H9 (cell line): ENCODE results near the gene TEX51. TPM values are rescaled to one million over a fixed set of nuclear protein-coding genes. Genes with fewer than 3 reads are reported as not detected.

Experiments
- DNase-seq: peaks from one replicate; pipeline ENCODE4 v3.0.0-alpha.2; 2017
- H2AFZ ChIP-seq: one replicate; pipeline ENCODE4 v1.6.1; 2013; ENCODE audit warnings: mild to moderate bottlenecking, low read length, control low read depth, moderate library complexity
- H2AK5ac ChIP-seq: 2 replicates; pipeline ENCODE4 v1.6.1; 2013; ENCODE audit warnings: low read length, control low read depth, mixed read lengths; ENCODE audit not compliant: insufficient read length
- H2BK120ac ChIP-seq: one replicate; pipeline ENCODE4 v1.6.1; 2013; ENCODE audit warnings: low read depth, mild to moderate bottlenecking, low read length, control low read depth, inconsistent platforms; ENCODE audit not compliant: poor library complexity, severe bottlenecking
- H2BK12ac ChIP-seq: 2 replicates; pipeline ENCODE4 v1.6.1; 2013; ENCODE audit warnings: low read length, control low read depth, mixed read lengths, low read depth; ENCODE audit not compliant: insufficient read length
- H2BK15ac ChIP-seq: 2 replicates; pipeline ENCODE4 v1.6.1; 2013; ENCODE audit warnings: low read depth, low read length, control low read depth
- H2BK20ac ChIP-seq: one replicate; pipeline ENCODE4 v1.6.1; 2013; ENCODE audit warnings: low read depth, mild to moderate bottlenecking, low read length, control low read depth, inconsistent platforms; ENCODE audit not compliant: poor library complexity, severe bottlenecking
- H2BK5ac ChIP-seq: 2 replicates; pipeline ENCODE4 v1.6.1; 2013; ENCODE audit warnings: low read length, control low read depth, mixed read lengths; ENCODE audit not compliant: insufficient read length
- H3K14ac ChIP-seq: 2 replicates; pipeline ENCODE4 v1.6.1; 2013; ENCODE audit warnings: low read length, control low read depth; ENCODE audit not compliant: insufficient read depth
- H3K18ac ChIP-seq: 2 replicates; pipeline ENCODE4 v1.6.1; 2013; ENCODE audit warnings: low read depth, mild to moderate bottlenecking, mixed read lengths, low read length, control low read depth; ENCODE audit not compliant: insufficient read length
- H3K23ac ChIP-seq: 2 replicates; pipeline ENCODE4 v1.6.1; 2013; ENCODE audit warnings: low read length, control low read depth, mixed read lengths, low read depth; ENCODE audit not compliant: insufficient read length
- H3K23me2 ChIP-seq: 2 replicates; pipeline ENCODE4 v1.6.1; 2013; ENCODE audit warnings: low read depth, mild to moderate bottlenecking, mixed read lengths, low read length, control low read depth; ENCODE audit not compliant: insufficient read length, poor library complexity, severe bottlenecking
- H3K27ac ChIP-seq: 2 replicates; pipeline ENCODE4 v1.5.1; 2013; ENCODE audit warnings: low read length, control low read depth, mixed read lengths, low read depth; ENCODE audit not compliant: insufficient read length
- H3K27me3 ChIP-seq: 2 replicates; pipeline ENCODE4 v1.6.1; 2013; ENCODE audit warnings: low read length, control low read depth, inconsistent platforms; ENCODE audit not compliant: insufficient read depth
- H3K4ac ChIP-seq: 2 replicates; pipeline ENCODE4 v1.6.1; 2013; ENCODE audit warnings: low read depth, mild to moderate bottlenecking, control low read depth, inconsistent platforms, low read length, moderate library complexity
- H3K4me1 ChIP-seq: 2 replicates; pipeline ENCODE4 v1.6.1; 2013; ENCODE audit warnings: low read length, control low read depth, inconsistent platforms; ENCODE audit not compliant: insufficient read depth
- H3K4me2 ChIP-seq: 2 replicates; pipeline ENCODE4 v1.6.1; 2013; ENCODE audit warnings: low read length, control low read depth, mixed read lengths; ENCODE audit not compliant: insufficient read length, insufficient read depth
- H3K56ac ChIP-seq: 2 replicates; pipeline ENCODE4 v1.6.1; 2013; ENCODE audit warnings: low read depth, mild to moderate bottlenecking, mixed read lengths, low read length, control low read depth; ENCODE audit not compliant: insufficient read length
- H3K79me1 ChIP-seq: 2 replicates; pipeline ENCODE4 v1.6.1; 2013; ENCODE audit warnings: low read depth, mild to moderate bottlenecking, moderate library complexity, low read length, control low read depth, inconsistent platforms; ENCODE audit not compliant: insufficient read depth, poor library complexity, severe bottlenecking
- H3K79me2 ChIP-seq: 2 replicates; pipeline ENCODE4 v1.6.1; 2013; ENCODE audit warnings: low read length, control low read depth, inconsistent platforms; ENCODE audit not compliant: insufficient read depth
- H3K9ac ChIP-seq: 2 replicates; pipeline ENCODE4 v1.6.1; 2013; ENCODE audit warnings: low read length, control low read depth, mixed read lengths; ENCODE audit not compliant: insufficient read length; ENCODE audit errors: extremely low read depth
- H3K9me3 ChIP-seq: one replicate; pipeline ENCODE4 v1.6.1; 2013; ENCODE audit warnings: low read depth, low read length, inconsistent platforms; ENCODE audit not compliant: control insufficient read depth
- H3T11ph ChIP-seq: one replicate; pipeline ENCODE4 v1.6.1; 2013; ENCODE audit warnings: mild to moderate bottlenecking, low read length, control low read depth, inconsistent platforms
- H4K20me1 ChIP-seq: one replicate; pipeline ENCODE4 v1.6.1; 2013; ENCODE audit not compliant: control insufficient read depth, insufficient read length, insufficient read depth
- H4K5ac ChIP-seq: 2 replicates; pipeline ENCODE4 v1.6.1; 2013; ENCODE audit warnings: low read depth, mild to moderate bottlenecking, mixed read lengths, low read length, control low read depth; ENCODE audit not compliant: insufficient read length
- H4K8ac ChIP-seq: replicated peaks from 2 replicates; pipeline ENCODE4 v1.6.1; 2013; ENCODE audit warnings: low read length, control low read depth, mixed read lengths, low read depth; ENCODE audit not compliant: insufficient read length
- H4K91ac ChIP-seq: 2 replicates; pipeline ENCODE4 v1.6.1; 2013; ENCODE audit warnings: low read depth, mild to moderate bottlenecking, moderate library complexity, mixed read lengths, low read length, control low read depth; ENCODE audit not compliant: insufficient read length
- H3K27ac Mint-ChIP-seq, 3 experiments: 2 replicates in 2 of 3; 3 replicates in 1 of 3; pipeline ENCODE4 v1.8.0; 2020 to 2021; ENCODE audit warnings: mixed read lengths in 3 of 3, mild to moderate bottlenecking in 1 of 3, moderate library complexity in 1 of 3
- H3K27me3 Mint-ChIP-seq: 2 replicates; pipeline ENCODE4 v1.8.0; 2021; ENCODE audit warnings: low read depth, mild to moderate bottlenecking, moderate library complexity, mixed read lengths
- H3K36me3 Mint-ChIP-seq, 3 experiments: 2 replicates in 2 of 3; 3 replicates in 1 of 3; pipeline ENCODE4 v1.8.0; 2020 to 2021; ENCODE audit warnings: low read depth in 3 of 3, mixed read lengths in 3 of 3; ENCODE audit not compliant: insufficient read depth in 1 of 3
- H3K4me1 Mint-ChIP-seq, 2 experiments: 2 replicates each; pipeline ENCODE4 v1.8.0; 2020; ENCODE audit warnings: mixed read lengths in 2 of 2
- H3K4me3 Mint-ChIP-seq, 2 experiments: 2 replicates in 1 of 2; 3 replicates in 1 of 2; pipeline ENCODE4 v1.8.0; 2020 to 2021; ENCODE audit warnings: mild to moderate bottlenecking in 2 of 2, mixed read lengths in 2 of 2, moderate library complexity in 1 of 2
- H3K9me3 Mint-ChIP-seq, 2 experiments: 2 replicates in 1 of 2; 3 replicates in 1 of 2; pipeline ENCODE4 v1.8.0; 2020; ENCODE audit warnings: mild to moderate bottlenecking in 2 of 2, mixed read lengths in 2 of 2, moderate library complexity in 1 of 2
- WGBS: extraction: QIAGEN DNeasy Blood & Tissue Kit; methylation state at CpG from one replicate; pipeline ENCODE4 v1.1.7; 2013; ENCODE audit warnings: missing lambda C conversion rate, low lambda C conversion rate, mixed read lengths; ENCODE audit not compliant: insufficient read length; ENCODE audit errors: extremely low coverage; 5-methylcytosine and 5-hydroxymethylcytosine counted together
- total RNA-seq: library from RNA; stranded (reverse); gene quantifications from 2 replicates; pipeline ENCODE4 v1.2.1, GENCODE V29; 2021
- TF ChIP-seq, protein P1 (sequence below): fragments of 200-600 bp; sonication (generic); conservative IDR thresholded peaks from 3 replicates; pipeline ENCODE4 v1.8.0; 2021; ENCODE audit warnings: antibody characterized with exemption, mild to moderate bottlenecking

The TEX51 gene
- total RNA-seq, 1 experiment from 2014 or later = not detected

GRCh38 chr2:126905991-126906390 is 7.3 kb downstream of the TEX51 start:
- H3K18ac ChIP-seq = no peak overlapping the region
- H3K9ac ChIP-seq = no peak overlapping the region
- peaks cover 17 to 22% of the 10 kb centered on the region in 2 experiments for H3K9me3 Mint-ChIP-seq
- H4K20me1 ChIP-seq = no peaks in the 10 kb centered on the region
- H3K79me2 ChIP-seq = no peaks in the 10 kb centered on the region
- no peak overlapping the region for H4K5ac ChIP-seq
- no peaks in the 10 kb centered on the region for H3K79me1 ChIP-seq
- peaks cover 0 to 9% (median 6%) of the 10 kb centered on the region in 3 experiments; a peak in 2 of 7 replicates for H3K36me3 Mint-ChIP-seq
- no peak overlapping the region for H4K91ac ChIP-seq
- TF ChIP-seq, protein P1, sequence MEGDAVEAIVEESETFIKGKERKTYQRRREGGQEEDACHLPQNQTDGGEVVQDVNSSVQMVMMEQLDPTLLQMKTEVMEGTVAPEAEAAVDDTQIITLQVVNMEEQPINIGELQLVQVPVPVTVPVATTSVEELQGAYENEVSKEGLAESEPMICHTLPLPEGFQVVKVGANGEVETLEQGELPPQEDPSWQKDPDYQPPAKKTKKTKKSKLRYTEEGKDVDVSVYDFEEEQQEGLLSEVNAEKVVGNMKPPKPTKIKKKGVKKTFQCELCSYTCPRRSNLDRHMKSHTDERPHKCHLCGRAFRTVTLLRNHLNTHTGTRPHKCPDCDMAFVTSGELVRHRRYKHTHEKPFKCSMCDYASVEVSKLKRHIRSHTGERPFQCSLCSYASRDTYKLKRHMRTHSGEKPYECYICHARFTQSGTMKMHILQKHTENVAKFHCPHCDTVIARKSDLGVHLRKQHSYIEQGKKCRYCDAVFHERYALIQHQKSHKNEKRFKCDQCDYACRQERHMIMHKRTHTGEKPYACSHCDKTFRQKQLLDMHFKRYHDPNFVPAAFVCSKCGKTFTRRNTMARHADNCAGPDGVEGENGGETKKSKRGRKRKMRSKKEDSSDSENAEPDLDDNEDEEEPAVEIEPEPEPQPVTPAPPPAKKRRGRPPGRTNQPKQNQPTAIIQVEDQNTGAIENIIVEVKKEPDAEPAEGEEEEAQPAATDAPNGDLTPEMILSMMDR = no peak
- H3K27ac ChIP-seq = no peak overlapping the region
- H3K4me1 ChIP-seq = no peaks in the 10 kb centered on the region
- peaks cover 5 to 10% of the 10 kb centered on the region in 2 experiments; a peak in 3 of 4 replicates for H3K4me1 Mint-ChIP-seq
- no peak overlapping the region for H2BK120ac ChIP-seq
- no peak overlapping the region for H2AFZ ChIP-seq
- DNase-seq = no peak
- no peak overlapping the region for H3K4me2 ChIP-seq
- H2BK12ac ChIP-seq = no peak overlapping the region
- H2BK5ac ChIP-seq = no peak overlapping the region
- no peak overlapping the region for H3T11ph ChIP-seq
- no peak overlapping the region for H2BK20ac ChIP-seq
- H3K4ac ChIP-seq = no peak overlapping the region
- WGBS = no CpG with 5 or more reads among the region's 5 CpGs
- no peak overlapping the region for H3K14ac ChIP-seq
- H3K4me3 Mint-ChIP-seq = no peak overlapping the region
- no peak overlapping the region for H3K23ac ChIP-seq
- no peaks in the 10 kb centered on the region for H3K23me2 ChIP-seq
- no peak overlapping the region for H3K56ac ChIP-seq
- no peak overlapping the region for H3K27ac Mint-ChIP-seq
- no peaks in the 10 kb centered on the region for H3K27me3 ChIP-seq
- H2BK15ac ChIP-seq = no peak overlapping the region
- peaks cover 25% of the 10 kb centered on the region for H3K27me3 Mint-ChIP-seq
- H3K9me3 ChIP-seq = no peaks in the 10 kb centered on the region
- no peak overlapping the region for H2AK5ac ChIP-seq
- no peak overlapping the region for H4K8ac ChIP-seq
